Activated CD4-positive, alpha-beta memory T cell treated with anti-CD3 and anti-CD28 coated beads for 36 hours (primary cell): ENCODE data around the gene ZNF565. TPM values are rescaled to one million over a fixed set of nuclear protein-coding genes. Genes with fewer than 3 reads are reported as not detected.

Source experiments
- CTCF ChIA-PET: fragments of 350-600 bp; sonication (Branson Sonifier 250); formaldehyde crosslinking; loops from one replicate; lab custom pipeline; 2021; ENCODE audit warnings: antibody characterized with exemption, inconsistent platforms; lab: Charles Lee
- POLR2A ChIA-PET: fragments of 350-600 bp; sonication (Branson Sonifier 250); formaldehyde crosslinking; loops from one replicate; lab custom pipeline; 2021; ENCODE audit warnings: antibody characterized with exemption; lab: Charles Lee
- DNase-seq: peaks from one replicate; pipeline ENCODE4 v3.0.0-alpha.2; 2020
- H3K27ac Mint-ChIP-seq: one replicate; pipeline ENCODE4 v1.8.0; 2021; ENCODE audit warnings: mixed read lengths
- H3K27me3 Mint-ChIP-seq: one replicate; pipeline ENCODE4 v1.8.0; 2021; ENCODE audit warnings: mixed read lengths
- H3K36me3 Mint-ChIP-seq: one replicate; pipeline ENCODE4 v1.8.0; 2021; ENCODE audit warnings: mixed read lengths
- H3K4me1 Mint-ChIP-seq: one replicate; pipeline ENCODE4 v1.8.0; 2021; ENCODE audit warnings: low read depth, mixed read lengths
- H3K4me3 Mint-ChIP-seq: one replicate; pipeline ENCODE4 v1.8.0; 2021; ENCODE audit warnings: mild to moderate bottlenecking, mixed read lengths
- H3K9me3 Mint-ChIP-seq: one replicate; pipeline ENCODE4 v1.8.0; 2021; ENCODE audit warnings: mixed read lengths
- intact Hi-C: fragments of 100-400 bp; cut with micrococcal nuclease; formaldehyde crosslinking; loops from one replicate; pipeline ENCODE4 v1.15.1; 2023
- total RNA-seq, 2 experiments: library from RNA; stranded (reverse); gene quantifications; one replicate each; pipeline ENCODE4 v1.2.3, GENCODE V29; 2021

ZNF565 gene
- 1 to 10 TPM; 2.2 to 2.3 TPM for total RNA-seq

DNA sequence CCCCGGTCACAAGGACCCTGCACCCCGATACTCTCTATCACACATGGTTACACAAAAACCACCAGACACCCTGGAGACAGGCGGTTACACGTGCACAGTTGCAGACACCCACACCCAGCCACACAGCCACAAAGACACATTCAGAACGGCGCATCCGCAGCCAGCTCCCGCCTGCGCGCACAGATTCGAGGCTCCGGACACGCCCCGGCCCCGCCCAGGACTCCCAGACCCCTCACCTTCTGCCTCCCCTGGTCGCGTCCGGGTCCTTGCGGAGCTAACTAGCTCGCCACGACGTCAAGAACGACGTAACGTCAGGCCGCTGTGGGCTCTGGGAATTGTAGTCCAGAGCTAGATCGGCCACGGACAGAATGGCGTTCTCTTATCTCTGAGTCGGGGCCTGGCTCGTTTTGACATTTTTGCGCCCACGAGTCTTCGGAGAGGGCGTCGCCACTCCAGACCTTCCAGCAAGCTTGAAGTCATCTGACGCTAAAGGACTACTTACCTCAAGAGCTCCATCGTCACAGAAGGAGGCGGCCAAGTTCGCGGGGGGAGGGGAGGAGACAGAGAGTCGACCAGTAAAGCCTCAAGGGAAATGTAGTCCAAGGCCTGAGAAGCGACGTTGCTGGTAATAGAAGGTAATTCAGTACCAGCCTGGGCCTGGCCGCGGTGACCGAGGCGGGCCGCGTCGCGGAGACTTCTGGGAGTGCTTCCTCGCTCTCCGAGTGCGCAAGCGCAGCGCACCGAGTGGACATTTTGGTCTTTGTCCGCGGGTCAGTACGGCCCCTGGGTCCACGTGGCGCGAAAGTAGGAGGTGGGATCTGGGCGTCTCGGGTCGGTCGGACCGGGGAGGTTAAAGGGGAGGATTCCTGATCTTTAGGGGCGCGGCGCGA, at the start of gene ZNF565, which contains the start of gene ZNF146:
ZNF565 (minus strand) TSS at position 280 of the 890 bp plus-strand sequence. CDS start 12,680 bp downstream, outside the sequence.
ZNF146 (plus strand) TSS at position 721 of the 890 bp plus-strand sequence. CDS start 21,335 bp downstream, outside the sequence.
- Mint-ChIP-seq H3K27ac (no peak within 1 kb of the TSS), H3K4me3 (no peak within 1 kb of the TSS), H3K36me3 (peaks cover 13% of the 10 kb centered on the region), H3K27me3 (no peaks in the 10 kb centered on the region), H3K9me3 (no peaks in the 10 kb centered on the region), H3K4me1 (peaks cover 22% of the 10 kb centered on the region)
- DNase-seq: peak; percentile 98
- intact Hi-C loops: loop anchor here (1.0 to 10.0 kb wide), 15 partner anchors 75 to 1380 kb away; partner anchors contain the start of genes IGFLR1, KMT2B, LIN37 and PSENEN
- CTCF ChIA-PET: interaction anchor here (0.6 to 1.6 kb wide), 9 partner anchors 8 to 1168 kb away, joined by 3 to 18 read pairs (median 3); partner anchors contain the start of gene ZNF382
- POLR2A ChIA-PET: interaction anchor here (0.9 to 1.9 kb wide), 13 partner anchors 9 to 1380 kb away, joined by 3 to 15 read pairs (median 5); partner anchors contain the start of genes POLR2I, TBCB, THAP8 and ZFP14

GRCh38 chr19:36259211-36259610, 44.7 kb upstream of the ZNF565 start:
- H3K27me3 Mint-ChIP-seq: no peaks in the 10 kb centered on the region
- no peak for DNase-seq
- ChIA-PET POLR2A (no interaction called here), CTCF (no interaction called here)
- intact Hi-C loops: no loop called here
- H3K27ac Mint-ChIP-seq: no peak overlapping the region
- H3K36me3 Mint-ChIP-seq: peaks cover 8% of the 10 kb centered on the region
- peaks cover 36% of the 10 kb centered on the region for H3K9me3 Mint-ChIP-seq
- H3K4me3 Mint-ChIP-seq: no peak overlapping the region
- no peaks in the 10 kb centered on the region for H3K4me1 Mint-ChIP-seq

DNA sequence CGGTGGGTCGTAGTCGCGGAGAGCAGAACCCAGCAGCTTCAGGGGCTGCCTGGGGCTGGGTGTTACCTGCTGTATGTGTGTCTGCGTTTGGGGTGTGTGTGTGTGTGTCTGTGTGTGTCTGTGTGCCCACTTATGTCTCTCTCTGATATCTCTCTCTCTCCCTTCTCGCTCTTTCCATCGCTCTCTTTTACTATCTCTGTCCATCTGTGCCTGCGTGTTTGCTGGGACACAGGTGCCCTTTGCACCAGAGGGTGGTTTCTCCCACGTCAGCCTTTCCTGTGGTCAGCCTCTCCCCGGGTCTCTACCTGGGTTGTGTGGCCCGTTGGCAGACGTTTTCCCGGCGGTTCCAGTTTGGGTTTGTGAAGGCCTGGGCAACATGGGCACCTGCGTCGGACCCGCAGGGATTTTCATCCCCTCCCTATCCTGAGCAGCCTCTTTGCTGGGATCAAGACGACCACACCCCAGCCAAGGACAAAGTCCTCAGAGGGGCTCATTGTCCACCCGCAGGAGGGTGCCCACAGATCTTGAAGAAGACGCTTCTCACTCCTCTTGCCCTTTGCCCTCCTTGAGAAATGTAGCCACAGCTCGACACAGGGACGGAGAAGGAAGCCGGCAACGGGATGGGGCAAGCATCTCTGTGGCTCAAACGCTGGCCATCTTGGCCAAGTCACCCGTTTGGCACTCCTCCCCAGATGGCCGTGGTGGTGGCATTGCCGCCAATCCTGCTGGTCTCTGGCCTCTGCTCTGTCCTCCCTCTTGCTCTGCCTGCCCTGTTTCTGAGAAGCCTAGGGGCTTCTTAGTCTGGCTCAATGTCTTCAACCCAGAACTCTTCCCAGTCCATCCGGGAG, 43.8 kb upstream of the ZNF565 start:
- ChIA-PET CTCF (no interaction called here), POLR2A (no interaction called here)
- peaks cover 32% of the 10 kb centered on the region for H3K9me3 Mint-ChIP-seq
- DNase-seq: no peak
- intact Hi-C loops: no loop called here
- H3K27ac Mint-ChIP-seq: no peak overlapping the region
- no peaks in the 10 kb centered on the region for H3K27me3 Mint-ChIP-seq
- no peaks in the 10 kb centered on the region for H3K4me1 Mint-ChIP-seq
- H3K36me3 Mint-ChIP-seq: peaks cover 8% of the 10 kb centered on the region
- H3K4me3 Mint-ChIP-seq: no peak overlapping the region

DNA sequence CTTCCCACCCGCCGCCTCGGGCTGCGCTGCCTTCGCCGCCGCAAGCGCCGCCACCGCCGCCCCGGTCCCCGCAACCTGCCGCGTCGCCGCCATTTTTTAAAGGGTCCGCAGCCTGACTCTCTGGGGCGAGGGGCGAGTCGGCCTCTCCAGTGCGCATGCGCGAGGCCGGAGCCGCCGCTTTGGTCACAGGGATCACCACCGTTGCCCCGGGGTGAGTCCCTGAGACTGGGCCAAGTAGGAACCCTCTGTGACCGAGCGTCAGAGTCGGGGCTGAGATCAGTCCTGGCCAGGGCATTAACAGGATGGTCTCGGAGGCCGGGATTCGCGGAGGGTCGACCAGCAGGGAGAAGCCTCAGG, 43.0 kb upstream of the ZNF565 start:
- ChIA-PET POLR2A (no interaction called here), CTCF (no interaction called here)
- no peaks in the 10 kb centered on the region for H3K4me1 Mint-ChIP-seq
- intact Hi-C loops: no loop called here
- H3K27me3 Mint-ChIP-seq: no peaks in the 10 kb centered on the region
- H3K36me3 Mint-ChIP-seq: peaks cover 8% of the 10 kb centered on the region
- H3K9me3 Mint-ChIP-seq: peaks cover 31% of the 10 kb centered on the region
- no peak for DNase-seq
- H3K4me3 Mint-ChIP-seq: no peak overlapping the region
- no peak overlapping the region for H3K27ac Mint-ChIP-seq

GRCh38 chr19:36256853-36257519, 42.5 kb upstream of the ZNF565 start:
- no peaks in the 10 kb centered on the region for H3K27me3 Mint-ChIP-seq
- no peak overlapping the region for H3K27ac Mint-ChIP-seq
- intact Hi-C loops: no loop called here
- H3K36me3 Mint-ChIP-seq: peaks cover 8% of the 10 kb centered on the region
- POLR2A ChIA-PET: no interaction called here
- no peak overlapping the region for H3K4me3 Mint-ChIP-seq
- peaks cover 30% of the 10 kb centered on the region for H3K9me3 Mint-ChIP-seq
- CTCF ChIA-PET: no interaction called here
- H3K4me1 Mint-ChIP-seq: no peaks in the 10 kb centered on the region
- DNase-seq: no peak

GRCh38 chr19:36256064-36256463, 41.6 kb upstream of the ZNF565 start:
- H3K4me1 Mint-ChIP-seq: no peaks in the 10 kb centered on the region
- POLR2A ChIA-PET: no interaction called here
- intact Hi-C loops: no loop called here
- CTCF ChIA-PET: no interaction called here
- H3K9me3 Mint-ChIP-seq: peaks cover 36% of the 10 kb centered on the region
- DNase-seq: no peak
- no peak overlapping the region for H3K4me3 Mint-ChIP-seq
- no peaks in the 10 kb centered on the region for H3K27me3 Mint-ChIP-seq
- H3K36me3 Mint-ChIP-seq: peaks cover 13% of the 10 kb centered on the region
- no peak overlapping the region for H3K27ac Mint-ChIP-seq

GRCh38 chr19:36255316-36255715, 40.9 kb upstream of the ZNF565 start:
- no peak overlapping the region for H3K27ac Mint-ChIP-seq
- intact Hi-C loops: no loop called here
- H3K27me3 Mint-ChIP-seq: no peaks in the 10 kb centered on the region
- no peak for DNase-seq
- no peak overlapping the region for H3K4me3 Mint-ChIP-seq
- no peaks in the 10 kb centered on the region for H3K4me1 Mint-ChIP-seq
- H3K36me3 Mint-ChIP-seq: peaks cover 13% of the 10 kb centered on the region
- H3K9me3 Mint-ChIP-seq: peaks cover 36% of the 10 kb centered on the region
- ChIA-PET POLR2A (no interaction called here), CTCF (no interaction called here)

GRCh38 chr19:36254848-36255247, 40.4 kb upstream of the ZNF565 start:
- Mint-ChIP-seq H3K4me1 (no peaks in the 10 kb centered on the region), H3K27ac (no peak overlapping the region), H3K27me3 (no peaks in the 10 kb centered on the region), H3K36me3 (peaks cover 13% of the 10 kb centered on the region), H3K4me3 (no peak overlapping the region), H3K9me3 (peaks cover 36% of the 10 kb centered on the region)
- ChIA-PET POLR2A (no interaction called here), CTCF (no interaction called here)
- DNase-seq: no peak
- intact Hi-C loops: no loop called here

- H3K36me3 Mint-ChIP-seq: peaks cover 15% of the 10 kb centered on the region
- POLR2A ChIA-PET: no interaction called here
- H3K4me1 Mint-ChIP-seq: no peaks in the 10 kb centered on the region
- CTCF ChIA-PET: no interaction called here
- no peak for DNase-seq
- H3K27ac Mint-ChIP-seq: no peak overlapping the region
- H3K27me3 Mint-ChIP-seq: no peaks in the 10 kb centered on the region
- intact Hi-C loops: no loop called here
- no peak overlapping the region for H3K4me3 Mint-ChIP-seq
- H3K9me3 Mint-ChIP-seq: peaks cover 38% of the 10 kb centered on the region
These were observed 37.6 kb upstream of the ZNF565 start for GRCh38 chr19:36252047-36252446.

DNA sequence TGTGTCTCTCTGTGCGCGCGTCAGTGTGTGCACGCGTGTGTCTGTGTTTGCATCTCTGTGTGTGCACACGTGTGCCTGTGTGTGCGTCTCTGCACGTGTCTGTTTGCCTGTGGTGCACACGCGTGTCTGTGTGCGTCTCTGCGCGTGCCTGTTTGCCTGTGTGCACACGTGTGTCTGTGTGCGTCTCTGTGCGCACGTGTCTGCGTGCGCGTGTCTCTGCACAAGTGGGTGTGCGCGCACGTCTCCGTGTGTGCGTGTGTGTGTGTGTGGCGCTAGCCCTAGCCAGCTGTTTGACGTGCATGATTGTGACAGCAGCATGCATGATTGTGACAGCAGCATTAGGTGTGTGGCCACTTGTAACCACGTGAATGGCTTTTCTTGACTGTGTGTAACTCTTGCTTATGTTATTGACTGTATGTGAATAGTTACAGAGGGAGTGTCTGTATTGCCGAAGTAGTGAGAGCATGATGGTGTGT, 31.6 kb upstream of the ZNF565 start:
- Mint-ChIP-seq H3K36me3 (peaks cover 19% of the 10 kb centered on the region), H3K4me1 (no peaks in the 10 kb centered on the region), H3K27me3 (peaks cover 4% of the 10 kb centered on the region), H3K4me3 (no peak overlapping the region), H3K27ac (no peak overlapping the region), H3K9me3 (peaks cover 51% of the 10 kb centered on the region)
- CTCF ChIA-PET: no interaction called here
- DNase-seq: no peak
- POLR2A ChIA-PET: no interaction called here
- intact Hi-C loops: no loop called here

- ChIA-PET CTCF (no interaction called here), POLR2A (no interaction called here)
- peaks cover 19% of the 10 kb centered on the region for H3K36me3 Mint-ChIP-seq
- no peak overlapping the region for H3K4me3 Mint-ChIP-seq
- no peak for DNase-seq
- no peak overlapping the region for H3K27ac Mint-ChIP-seq
- H3K9me3 Mint-ChIP-seq: peaks cover 54% of the 10 kb centered on the region
- no peaks in the 10 kb centered on the region for H3K4me1 Mint-ChIP-seq
- peaks cover 4% of the 10 kb centered on the region for H3K27me3 Mint-ChIP-seq
- intact Hi-C loops: no loop called here
These were observed 30.9 kb upstream of the ZNF565 start for GRCh38 chr19:36245210-36246005.
